GM18868 (cell line): ENCODE results near the gene ENTPD1.
"Not testable (repeated sequence)": the region's sequence is repeated elsewhere in the genome, so short reads cannot be mapped to it uniquely, and the experiment has no call there.

Source experiments
- ATAC-seq: cut with Tn5 transposase; IDR thresholded peaks from one replicate; pipeline ENCODE4 v1.9.1; 2021; ENCODE audit warnings: mild to moderate bottlenecking, moderate library complexity; ENCODE audit not compliant: unreplicated experiment

ENTPD1 gene

GRCh38 chr10:95756809-95757684, 1.1 kb downstream of the ENTPD1 start:
- ATAC-seq = no peak

- ATAC-seq = peak; percentile 23
Observed at GRCh38 chr10:95758351-95759025, 2.5 kb downstream of the ENTPD1 start.

GRCh38 chr10:95759233-95759826, 3.4 kb downstream of the ENTPD1 start:
- ATAC-seq = no peak

- no peak for ATAC-seq
Observed at GRCh38 chr10:95761939-95762492, 6.1 kb downstream of the ENTPD1 start.

- peak; percentile 92 for ATAC-seq
Observed at GRCh38 chr10:95767884-95768556, 12.1 kb downstream of the ENTPD1 start.

- no peak for ATAC-seq
Observed at GRCh38 chr10:95770084-95770720, 14.2 kb downstream of the ENTPD1 start.

- ATAC-seq = not testable (repeated sequence)
Observed at GRCh38 chr10:95773454-95773853, 17.5 kb downstream of the ENTPD1 start.

GRCh38 chr10:95777638-95778037, 21.7 kb downstream of the ENTPD1 start:
- not testable (repeated sequence) for ATAC-seq

- no peak for ATAC-seq
Observed at GRCh38 chr10:95782318-95782717, 26.4 kb downstream of the ENTPD1 start.

- ATAC-seq = peak; percentile 60
Observed at GRCh38 chr10:95783741-95784140, 27.8 kb downstream of the ENTPD1 start.

- peak; percentile 25 for ATAC-seq
Observed at GRCh38 chr10:95784279-95784913, 28.4 kb downstream of the ENTPD1 start.

- ATAC-seq = no peak
Observed at GRCh38 chr10:95785317-95785716, 29.4 kb downstream of the ENTPD1 start.

GRCh38 chr10:95785942-95786669, 30.1 kb downstream of the ENTPD1 start:
- no peak for ATAC-seq

GRCh38 chr10:95787447-95787846, 31.5 kb downstream of the ENTPD1 start:
- ATAC-seq = no peak

- ATAC-seq = no peak
Observed at GRCh38 chr10:95788830-95789229, 32.9 kb downstream of the ENTPD1 start.

GRCh38 chr10:95789902-95790301, 33.9 kb downstream of the ENTPD1 start:
- no peak for ATAC-seq

- peak; percentile 58 for ATAC-seq
Observed at GRCh38 chr10:95790982-95791381, 35.0 kb downstream of the ENTPD1 start.

GRCh38 chr10:95791425-95791979, 35.5 kb downstream of the ENTPD1 start:
- peak; percentile 31 for ATAC-seq

GRCh38 chr10:95792211-95792780, 36.3 kb downstream of the ENTPD1 start:
- ATAC-seq = no peak
